ENCODE measurements around the gene FGR. TPM values are rescaled to one million over a fixed set of nuclear protein-coding genes. Genes with fewer than 3 reads are reported as not detected.

Gene FGR
- total RNA-seq, 1 donor = 10.8 TPM

GRCh38 chr1:27602462-27603308, 32.3 kb downstream of the FGR start:
- DNase-seq (ENCODE audit: low read depth in 2 of 3, low spot score in 2 of 3) = peak in 1 of 3 donors; percentile 51

- DNase-seq (ENCODE audit: low read depth in 2 of 3, low spot score in 2 of 3) = no peak
These were observed 33.1 kb downstream of the FGR start for GRCh38 chr1:27601771-27602461.

GRCh38 chr1:27601321-27601770, 33.6 kb downstream of the FGR start:
- DNase-seq (ENCODE audit: low read depth in 2 of 3, low spot score in 2 of 3) = peak in 1 of 3 donors; percentile 24

- peak in 1 of 3 donors; percentile 51 for DNase-seq (ENCODE audit: low read depth in 2 of 3, low spot score in 2 of 3)
These were observed 34.3 kb downstream of the FGR start for GRCh38 chr1:27600498-27601175.

GRCh38 chr1:27599605-27600497, 35.1 kb downstream of the FGR start:
- DNase-seq (ENCODE audit: low read depth in 2 of 3, low spot score in 2 of 3) = no peak

- peak in 2 of 3 donors; percentile 86 to 87 for DNase-seq (ENCODE audit: low read depth in 2 of 3, low spot score in 2 of 3)
These were observed 36.0 kb downstream of the FGR start for GRCh38 chr1:27598902-27599528.

- DNase-seq (ENCODE audit: low read depth in 2 of 3, low spot score in 2 of 3) = no peak
These were observed 36.7 kb downstream of the FGR start for GRCh38 chr1:27598295-27598687.

GRCh38 chr1:27597516-27598294, 37.3 kb downstream of the FGR start:
- no peak for DNase-seq (ENCODE audit: low read depth in 2 of 3, low spot score in 2 of 3)

- no peak for DNase-seq (ENCODE audit: low read depth in 2 of 3, low spot score in 2 of 3)
These were observed 38.0 kb downstream of the FGR start for GRCh38 chr1:27596986-27597385.

- no peak for DNase-seq (ENCODE audit: low read depth in 2 of 3, low spot score in 2 of 3)
These were observed 38.7 kb downstream of the FGR start for GRCh38 chr1:27596261-27596660.

GRCh38 chr1:27595597-27595996, 39.4 kb downstream of the FGR start:
- DNase-seq (ENCODE audit: low read depth in 2 of 3, low spot score in 2 of 3) = no peak

- DNase-seq (ENCODE audit: low read depth in 2 of 3, low spot score in 2 of 3) = no peak
These were observed 40.1 kb downstream of the FGR start for GRCh38 chr1:27594564-27595510.

GRCh38 chr1:27593678-27594563, 41.1 kb downstream of the FGR start:
- DNase-seq (ENCODE audit: low read depth in 2 of 3, low spot score in 2 of 3) = no peak

- DNase-seq (ENCODE audit: low read depth in 2 of 3, low spot score in 2 of 3) = no peak
These were observed 41.9 kb downstream of the FGR start for GRCh38 chr1:27592931-27593677.

- no peak for DNase-seq (ENCODE audit: low read depth in 2 of 3, low spot score in 2 of 3)
These were observed 42.6 kb downstream of the FGR start for GRCh38 chr1:27592232-27592930.

GRCh38 chr1:27591622-27592021, 43.4 kb downstream of the FGR start:
- no peak for DNase-seq (ENCODE audit: low read depth in 2 of 3, low spot score in 2 of 3)
